GM19328 (cell line): ENCODE measurements around the gene ZNF337.
"Not testable (repeated sequence)": the region's sequence is repeated elsewhere in the genome, so short reads cannot be mapped to it uniquely, and the experiment has no call there.

ENCODE experiments used
- ATAC-seq: cut with Tn5 transposase; IDR thresholded peaks from one replicate; pipeline ENCODE4 v1.9.1; 2021; ENCODE audit warnings: mild to moderate bottlenecking, moderate library complexity; ENCODE audit not compliant: unreplicated experiment

ZNF337 gene

GRCh38 chr20:25630615-25631014, 66.0 kb downstream of the ZNF337 start:
- ATAC-seq, result not testable (repeated sequence)

- no peak for ATAC-seq
Measured at GRCh38 chr20:25629816-25630499, 66.7 kb downstream of the ZNF337 start.

- no peak for ATAC-seq
Measured at GRCh38 chr20:25626779-25627178, 69.9 kb downstream of the ZNF337 start.

GRCh38 chr20:25624500-25624939, 72.1 kb downstream of the ZNF337 start:
- ATAC-seq, result no peak
